CD4-positive, alpha-beta T cell treated with Interleukin-4 for 1 hour (primary cell): ENCODE data around the gene MTPN.

Source experiments
- DNase-seq, 2 donors: peaks; one replicate each; pipeline ENCODE4 v3.0.0-alpha.2; 2020 to 2022

The MTPN gene

GRCh38 chr7:135981958-135982646, 4.9 kb upstream of the MTPN start:
- DNase-seq = no peak

DNA sequence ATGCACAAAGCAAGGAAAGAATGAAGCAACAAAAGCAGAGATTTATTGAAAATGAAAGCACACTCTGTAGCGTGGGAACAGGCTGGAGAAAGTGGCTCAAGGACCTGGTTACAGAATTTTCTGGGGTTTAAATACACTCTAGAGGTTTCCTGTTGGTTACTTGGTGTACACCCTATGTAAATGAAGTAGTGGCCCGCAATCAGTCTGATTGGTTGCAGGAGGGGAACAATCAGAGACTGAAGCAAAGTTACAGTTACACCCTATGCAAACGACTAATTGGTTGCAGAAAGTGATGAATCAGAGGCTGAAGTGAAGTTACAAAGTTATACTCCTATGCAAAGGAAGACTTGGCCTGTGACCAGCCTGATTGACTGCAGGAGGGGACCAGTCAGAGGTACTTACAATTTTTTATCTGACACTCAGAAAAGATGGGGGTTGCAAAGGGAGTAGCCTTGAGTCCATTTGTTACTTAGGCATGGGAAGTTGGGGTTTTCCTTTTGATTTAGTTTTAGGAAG, 3.6 kb upstream of the MTPN start:
- peak; percentile 78 to 90 for DNase-seq

GRCh38 chr7:135980012-135980551, 2.9 kb upstream of the MTPN start:
- DNase-seq = no peak

DNA sequence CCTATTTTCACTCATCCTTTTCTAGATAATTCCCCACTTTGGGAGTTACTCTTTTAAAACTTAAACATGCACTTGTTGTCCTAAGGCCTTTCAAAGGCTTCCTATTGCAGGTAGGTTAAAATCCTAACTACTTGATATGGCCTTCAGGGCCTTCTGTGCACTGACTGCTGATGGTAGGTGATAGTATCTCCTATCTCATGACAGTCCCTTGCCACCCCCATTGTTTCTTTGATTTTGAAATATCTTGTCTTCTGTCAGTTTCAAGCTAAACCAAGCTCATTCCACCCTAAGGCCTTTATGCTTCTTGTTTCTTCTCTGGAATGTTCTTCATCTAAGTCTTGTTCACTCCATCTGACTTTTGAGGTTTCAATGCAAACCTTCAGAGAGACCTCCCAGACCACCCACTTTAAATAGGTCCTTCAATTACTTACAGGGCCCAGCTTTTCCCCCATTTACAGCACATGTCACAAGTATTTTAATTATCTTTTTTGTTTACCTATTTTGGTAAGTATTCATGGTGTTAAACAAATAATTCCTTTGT, 2.4 kb upstream of the MTPN start:
- no peak for DNase-seq

GRCh38 chr7:135978624-135979023, 1.5 kb upstream of the MTPN start:
- no peak for DNase-seq

- DNase-seq = no peak
These were observed 545 bp upstream of the MTPN start for GRCh38 chr7:135977742-135978066.

DNA sequence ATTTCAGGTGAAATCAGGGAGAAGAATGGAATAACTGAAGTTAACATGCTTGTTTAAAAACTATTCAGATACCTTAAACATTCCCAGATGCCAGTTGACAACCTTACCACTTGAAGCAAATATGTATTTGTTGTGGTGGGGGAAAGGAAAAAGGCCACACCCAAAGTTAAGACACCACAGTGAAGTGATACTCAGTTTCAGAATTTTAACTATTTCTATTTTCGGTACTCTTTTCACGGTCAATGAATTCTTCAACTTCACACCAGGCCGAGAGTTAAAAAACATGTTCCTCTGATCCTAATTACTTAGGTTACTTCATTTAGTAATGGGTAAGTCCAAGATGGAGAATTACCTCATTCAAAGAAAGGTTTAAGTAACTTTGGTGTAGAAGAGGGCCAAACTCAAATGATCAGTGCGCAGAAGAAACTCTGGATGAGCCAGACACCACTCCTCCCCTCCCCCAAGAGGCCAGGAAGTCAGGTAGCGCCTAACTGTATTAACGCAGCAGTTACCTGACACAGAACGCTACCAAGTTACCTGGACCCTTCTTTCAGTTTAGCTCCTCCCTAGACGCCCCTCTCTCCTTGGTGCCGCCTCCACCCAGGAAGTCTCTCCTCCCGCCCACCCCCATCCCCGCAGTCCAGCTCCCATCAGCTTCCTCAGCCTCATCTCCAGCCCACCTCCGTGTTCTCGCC, 700 bp downstream of the MTPN start:
- peak; percentile 35 to 51 for DNase-seq

GRCh38 chr7:135975166-135975565, 2.0 kb downstream of the MTPN start:
- DNase-seq = no peak

DNA sequence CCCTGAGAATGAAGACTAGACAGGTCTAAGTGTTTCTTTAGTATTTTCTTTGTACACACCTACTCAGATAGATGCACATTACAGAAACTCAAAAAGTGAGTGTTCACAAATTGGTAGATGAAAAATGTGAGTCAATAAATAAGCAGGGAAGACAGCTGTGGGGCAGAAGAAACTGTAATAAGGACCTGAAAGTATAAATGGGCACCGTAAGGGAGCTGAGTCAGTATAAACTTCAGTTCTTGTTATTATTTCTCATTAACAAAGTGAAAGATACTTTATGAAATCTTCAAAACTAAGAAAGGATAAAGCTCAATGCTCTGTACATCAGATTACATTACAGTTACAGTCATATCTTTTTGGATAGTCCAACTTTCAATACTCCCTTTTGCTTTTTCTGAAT, 2.5 kb downstream of the MTPN start:
- DNase-seq = no peak

GRCh38 chr7:135971366-135971725, 5.8 kb downstream of the MTPN start:
- DNase-seq = no peak

DNA sequence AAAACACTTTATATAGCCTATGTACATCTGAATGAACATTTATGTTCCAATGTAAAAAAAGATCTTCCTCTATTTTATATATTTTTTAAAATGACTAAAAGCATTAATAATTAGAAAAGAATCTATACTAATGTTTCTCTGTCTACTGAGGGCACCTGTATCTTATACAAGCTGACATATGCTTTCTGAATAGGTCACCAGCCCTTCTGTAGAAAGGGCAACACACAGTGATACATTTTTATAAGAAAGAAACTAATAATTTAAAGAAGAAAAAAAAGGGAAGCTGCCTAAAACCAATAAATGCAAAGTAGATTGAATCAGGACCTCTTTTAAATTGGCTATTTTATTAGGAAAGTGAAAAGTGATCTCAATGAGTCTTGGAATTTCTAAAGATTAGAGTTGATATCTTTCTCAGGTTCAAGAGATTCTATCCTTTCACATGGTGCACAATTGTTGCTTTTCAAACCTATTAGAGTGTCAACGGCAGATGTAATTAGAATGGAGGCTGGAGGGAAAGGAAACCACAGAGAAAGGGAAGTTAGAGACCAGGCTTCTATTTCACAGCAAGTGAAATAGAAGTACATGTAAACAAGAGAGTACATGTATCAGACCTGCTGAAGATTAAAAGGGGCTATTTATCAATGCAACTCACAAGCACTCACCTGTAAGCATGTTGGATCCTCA, 6.3 kb downstream of the MTPN start:
- no peak for DNase-seq

DNA sequence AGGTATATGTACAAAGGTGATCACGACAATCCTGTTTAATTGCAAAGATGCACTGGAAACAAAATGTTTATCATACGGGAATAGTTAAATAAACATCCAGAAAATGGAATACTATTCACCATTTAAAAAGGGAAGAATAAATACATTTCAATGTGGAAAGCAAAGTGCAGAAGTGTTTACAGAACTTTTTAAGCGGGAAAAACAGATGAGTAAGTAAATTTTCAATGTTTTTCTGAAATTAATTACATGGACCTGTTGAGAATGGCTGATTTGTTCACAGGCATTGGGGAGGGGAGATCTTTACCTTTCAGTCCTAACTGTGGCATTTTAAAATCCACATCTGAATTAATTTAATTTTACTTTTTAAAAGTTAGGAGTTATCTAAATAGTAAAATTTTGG, 7.1 kb downstream of the MTPN start:
- no peak for DNase-seq

- DNase-seq = no peak
These were observed 10.7 kb downstream of the MTPN start for GRCh38 chr7:135966341-135967043.

DNA sequence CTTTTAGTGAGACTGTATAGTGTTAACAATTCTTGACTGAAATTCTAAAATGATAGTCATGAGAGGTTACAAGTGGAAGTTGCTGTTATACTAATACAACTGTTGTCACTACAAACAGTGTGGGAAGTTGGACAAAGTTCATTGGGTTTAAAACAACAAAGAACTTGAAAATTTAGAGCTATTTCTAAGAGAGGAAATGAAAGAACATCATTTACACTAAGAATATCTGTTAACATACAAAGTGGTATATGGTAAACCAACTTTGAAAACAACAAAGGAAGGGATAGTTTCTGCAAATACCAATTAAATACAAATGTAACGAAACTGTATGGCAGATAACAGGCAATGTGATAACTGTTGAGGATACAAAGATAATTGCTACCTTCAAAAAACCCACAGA, 11.6 kb downstream of the MTPN start:
- DNase-seq = no peak

DNA sequence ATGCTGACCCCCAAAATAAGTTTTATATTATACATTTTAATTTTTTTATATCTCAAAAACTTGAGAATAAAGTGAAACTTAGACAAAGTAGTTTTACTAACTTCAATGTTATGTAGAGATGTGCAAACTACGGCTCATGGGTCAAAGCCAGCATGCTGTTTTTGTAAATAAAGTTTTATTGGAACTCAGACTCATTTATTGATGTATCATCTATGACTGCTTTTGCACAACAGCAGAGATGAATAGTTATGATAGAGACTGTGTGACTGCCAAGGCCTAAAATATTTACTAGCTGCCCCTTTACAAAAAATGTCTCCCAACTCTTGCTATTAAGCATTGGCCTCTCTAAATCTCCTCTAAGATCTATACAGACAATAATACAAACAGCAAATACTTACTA, 12.4 kb downstream of the MTPN start:
- DNase-seq = no peak

GRCh38 chr7:135964274-135964673, 12.9 kb downstream of the MTPN start:
- no peak for DNase-seq

GRCh38 chr7:135962802-135963201, 14.4 kb downstream of the MTPN start:
- no peak for DNase-seq

DNA sequence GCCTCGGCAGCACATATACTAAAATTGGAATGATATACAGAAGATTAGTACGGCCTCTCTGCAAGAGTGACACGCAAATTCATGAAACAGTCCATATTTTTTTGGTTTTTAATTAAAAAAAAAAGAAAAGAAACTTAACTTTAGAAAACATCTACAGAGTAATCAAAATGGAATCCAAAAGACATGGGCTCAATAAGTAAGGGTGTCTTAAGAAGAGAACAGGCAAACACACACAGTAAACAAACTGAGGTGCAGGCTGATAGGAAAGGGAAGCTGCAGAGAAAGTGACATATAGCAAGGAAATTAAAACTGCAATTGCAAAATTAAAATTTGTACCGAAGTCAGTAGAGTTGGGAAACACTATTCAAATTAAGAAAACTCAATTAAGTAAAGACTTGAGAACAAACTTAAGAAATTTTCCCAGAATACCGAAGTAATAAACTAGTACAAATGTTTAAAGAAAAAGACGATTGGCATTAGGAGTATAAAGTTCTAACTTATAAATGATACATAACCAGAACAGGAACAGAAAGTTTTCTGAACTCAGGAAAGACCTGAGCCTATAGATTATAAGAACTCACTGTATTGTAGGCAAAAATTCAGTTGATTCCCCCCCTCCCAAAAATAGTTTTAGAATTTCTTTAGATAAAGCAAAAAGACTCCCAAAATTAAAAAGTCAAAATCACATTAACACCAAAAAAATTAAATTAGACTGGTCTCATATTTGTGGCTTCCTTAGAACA, 16.3 kb downstream of the MTPN start:
- DNase-seq = no peak

- no peak for DNase-seq
These were observed 17.4 kb downstream of the MTPN start for GRCh38 chr7:135959646-135960363.

DNA sequence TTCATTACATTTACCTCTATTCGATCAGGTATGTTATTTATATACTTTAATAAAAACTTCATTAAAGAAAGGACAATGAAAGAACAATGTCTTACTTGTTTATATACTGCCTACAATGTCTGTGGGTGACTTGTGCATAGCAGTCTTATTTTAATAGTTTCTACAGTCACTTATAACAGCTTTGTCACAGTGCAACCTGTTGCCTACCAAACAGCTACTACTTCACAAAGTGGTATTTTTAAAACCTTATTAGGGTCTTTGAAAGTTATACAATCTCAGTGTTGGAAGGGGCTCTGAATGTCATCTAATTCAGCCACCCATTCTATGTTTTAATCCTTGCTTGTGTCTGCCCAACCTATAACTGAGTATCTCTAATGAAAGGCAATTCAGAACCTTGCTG, 19.0 kb downstream of the MTPN start:
- DNase-seq = no peak

GRCh38 chr7:135957627-135958026, 19.5 kb downstream of the MTPN start:
- DNase-seq = no peak

- DNase-seq = no peak
These were observed 20.8 kb downstream of the MTPN start for GRCh38 chr7:135956393-135956792.
